Glomerular visceral epithelial cell (primary cell): ENCODE data around the gene ARL4D.
"Not testable (repeated sequence)": the region's sequence is repeated elsewhere in the genome, so short reads cannot be mapped to it uniquely, and the experiment has no call there.

ENCODE experiments used
- DNase-seq: peaks from one replicate; pipeline ENCODE4 v3.0.0-alpha.2; 2016; ENCODE audit errors: extremely low spot score

The ARL4D gene

GRCh38 chr17:43369986-43370385, 28.8 kb upstream of the ARL4D start:
- no peak for DNase-seq

GRCh38 chr17:43371227-43371821, 27.5 kb upstream of the ARL4D start:
- no peak for DNase-seq

- DNase-seq: peak; percentile 77
Measured at GRCh38 chr17:43372273-43372911, 26.4 kb upstream of the ARL4D start.

- DNase-seq: no peak
Measured at GRCh38 chr17:43373356-43373755, 25.4 kb upstream of the ARL4D start.

- DNase-seq: not testable (repeated sequence)
Measured at GRCh38 chr17:43375915-43376314, 22.9 kb upstream of the ARL4D start.

GRCh38 chr17:43377056-43377810, 21.6 kb upstream of the ARL4D start:
- DNase-seq: no peak

- DNase-seq: no peak
Measured at GRCh38 chr17:43378766-43379165, 20.0 kb upstream of the ARL4D start.

- no peak for DNase-seq
Measured at GRCh38 chr17:43380307-43380706, 18.5 kb upstream of the ARL4D start.

- DNase-seq: no peak
Measured at GRCh38 chr17:43381204-43381603, 17.6 kb upstream of the ARL4D start.

GRCh38 chr17:43381621-43382020, 17.2 kb upstream of the ARL4D start:
- no peak for DNase-seq

- no peak for DNase-seq
Measured at GRCh38 chr17:43382776-43383175, 16.0 kb upstream of the ARL4D start.

GRCh38 chr17:43383372-43383771, 15.4 kb upstream of the ARL4D start:
- DNase-seq: no peak

- no peak for DNase-seq
Measured at GRCh38 chr17:43383826-43384475, 14.8 kb upstream of the ARL4D start.

- DNase-seq: no peak
Measured at GRCh38 chr17:43384476-43384862, 14.3 kb upstream of the ARL4D start.

- no peak for DNase-seq
Measured at GRCh38 chr17:43385046-43385831, 13.6 kb upstream of the ARL4D start.

GRCh38 chr17:43388359-43389045, 10.3 kb upstream of the ARL4D start:
- peak; percentile 92 for DNase-seq

GRCh38 chr17:43389046-43389947, 9.5 kb upstream of the ARL4D start:
- DNase-seq: peak; percentile 74

- no peak for DNase-seq
Measured at GRCh38 chr17:43392397-43392796, 6.4 kb upstream of the ARL4D start.

GRCh38 chr17:43393944-43394482, 4.8 kb upstream of the ARL4D start:
- peak; percentile 88 for DNase-seq

- DNase-seq: not testable (repeated sequence)
Measured at GRCh38 chr17:43394696-43395095, 4.1 kb upstream of the ARL4D start.
